GF-D8 (cell line): ENCODE data around the gene LECT2.

Experiments used
- DNase-seq: peaks from one replicate; lab custom pipeline; 2025; lab: John Stamatoyannopoulos, UW

LECT2 gene

GRCh38 chr5:135954899-135955298 is at the start of gene LECT2:
Gene LECT2 (minus strand): TSS chr5:135954983. CDS start chr5:135954833, 150 bp downstream.
- no peak for DNase-seq

- no peak for DNase-seq
Measured at GRCh38 chr5:136004436-136004835, 49.7 kb upstream of the LECT2 start.

- DNase-seq = no peak
Measured at GRCh38 chr5:136001466-136001981, 46.7 kb upstream of the LECT2 start.

- DNase-seq = peak; percentile 14
Measured at GRCh38 chr5:136000932-136001331, 46.1 kb upstream of the LECT2 start.

- no peak for DNase-seq
Measured at GRCh38 chr5:136000147-136000546, 45.4 kb upstream of the LECT2 start.

- peak; percentile 44 for DNase-seq
Measured at GRCh38 chr5:135999406-136000139, 44.8 kb upstream of the LECT2 start.

- DNase-seq = no peak
Measured at GRCh38 chr5:135998889-135999288, 44.1 kb upstream of the LECT2 start.

GRCh38 chr5:135997673-135998335 is 43.0 kb upstream of the LECT2 start:
- no peak for DNase-seq

GRCh38 chr5:135996611-135997010 is 41.8 kb upstream of the LECT2 start:
- DNase-seq = no peak

- no peak for DNase-seq
Measured at GRCh38 chr5:135995976-135996375, 41.2 kb upstream of the LECT2 start.

- no peak for DNase-seq
Measured at GRCh38 chr5:135993880-135994636, 39.3 kb upstream of the LECT2 start.

- DNase-seq = no peak
Measured at GRCh38 chr5:135993335-135993879, 38.6 kb upstream of the LECT2 start.

GRCh38 chr5:135991429-135991828 is 36.6 kb upstream of the LECT2 start:
- DNase-seq = no peak

GRCh38 chr5:135990528-135991255 is 35.9 kb upstream of the LECT2 start:
- no peak for DNase-seq

- DNase-seq = no peak
Measured at GRCh38 chr5:135989686-135990085, 34.9 kb upstream of the LECT2 start.

- DNase-seq = no peak
Measured at GRCh38 chr5:135988546-135988945, 33.8 kb upstream of the LECT2 start.

- no peak for DNase-seq
Measured at GRCh38 chr5:135986891-135987401, 32.2 kb upstream of the LECT2 start.

GRCh38 chr5:135986401-135986800 is 31.6 kb upstream of the LECT2 start:
- no peak for DNase-seq

- DNase-seq = no peak
Measured at GRCh38 chr5:135985951-135986350, 31.2 kb upstream of the LECT2 start.

- DNase-seq = no peak
Measured at GRCh38 chr5:135980620-135981019, 25.8 kb upstream of the LECT2 start.

- no peak for DNase-seq
Measured at GRCh38 chr5:135979510-135979909, 24.7 kb upstream of the LECT2 start.
